ENCODE data around the gene ERICH3.

Gene ERICH3

GRCh38 chr1:74549932-74550331 lies 123.7 kb downstream of the ERICH3 start:
- no peak overlapping the region for H3K4me3 ChIP-seq (ENCODE audit: low read depth, low read length)
- no peak for TF ChIP-seq CTCF (conservative IDR thresholded peaks at IDR 0.05; ENCODE audit: low read depth, low read length)
- no peak for DNase-seq (ENCODE audit: low read depth)

GRCh38 chr1:74548961-74549750 lies 124.4 kb downstream of the ERICH3 start:
- no peak for TF ChIP-seq CTCF (conservative IDR thresholded peaks at IDR 0.05; ENCODE audit: low read depth, low read length)

GRCh38 chr1:74545821-74546220 lies 127.8 kb downstream of the ERICH3 start:
- TF ChIP-seq CTCF (conservative IDR thresholded peaks at IDR 0.05; ENCODE audit: low read depth, low read length), result no peak
- no peak for DNase-seq (ENCODE audit: low read depth)
- H3K4me3 ChIP-seq (ENCODE audit: low read depth, low read length), result no peak overlapping the region

More at GRCh38 chr1:74548961-74549750, 124.4 kb downstream of the ERICH3 start:
- DNase-seq (ENCODE audit: low read depth), result no peak
- H3K4me3 ChIP-seq (ENCODE audit: low read depth, low read length), result no peak overlapping the region

- DNase-seq (ENCODE audit: low read depth), result peak; percentile 1
- no peak for TF ChIP-seq CTCF (conservative IDR thresholded peaks at IDR 0.05; ENCODE audit: low read depth, low read length)
- H3K4me3 ChIP-seq (ENCODE audit: low read depth, low read length), result no peak overlapping the region
Observed at GRCh38 chr1:74534241-74534640, 139.4 kb downstream of the ERICH3 start.

DNA sequence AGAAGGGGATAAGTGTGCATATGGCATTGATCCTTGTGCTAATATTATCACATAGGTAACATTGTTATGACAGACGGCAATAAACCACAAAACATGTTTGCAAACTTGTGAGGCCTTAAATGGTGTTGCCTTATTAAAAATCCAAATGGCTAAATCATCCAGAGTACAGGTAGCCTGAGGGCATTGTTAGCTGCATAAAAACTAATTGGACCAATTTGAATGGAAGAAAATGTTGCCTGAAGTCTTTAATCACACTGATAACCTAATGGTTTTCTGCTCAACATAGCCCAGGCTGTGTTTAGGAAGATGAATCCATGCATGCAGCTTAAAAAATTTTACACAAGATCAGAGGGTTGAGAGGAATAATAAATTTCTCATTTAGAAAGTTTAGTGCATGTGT lies 141.8 kb downstream of the ERICH3 start:
- no peak overlapping the region for H3K4me3 ChIP-seq (ENCODE audit: low read depth, low read length)
- TF ChIP-seq CTCF (conservative IDR thresholded peaks at IDR 0.05; ENCODE audit: low read depth, low read length), result no peak

GRCh38 chr1:74530892-74531291 lies 142.7 kb downstream of the ERICH3 start:
- no peak for DNase-seq (ENCODE audit: low read depth)
- no peak overlapping the region for H3K4me3 ChIP-seq (ENCODE audit: low read depth, low read length)
- TF ChIP-seq CTCF (conservative IDR thresholded peaks at IDR 0.05; ENCODE audit: low read depth, low read length), result no peak

More for the DNA sequence above, 141.8 kb downstream of the ERICH3 start:
- DNase-seq (ENCODE audit: low read depth), result no peak

- no peak for TF ChIP-seq CTCF (conservative IDR thresholded peaks at IDR 0.05; ENCODE audit: low read depth, low read length)
- no peak for DNase-seq (ENCODE audit: low read depth)
- H3K4me3 ChIP-seq (ENCODE audit: low read depth, low read length), result no peak overlapping the region
Observed at GRCh38 chr1:74528123-74528522, 145.5 kb downstream of the ERICH3 start.

All from choroid plexus epithelial cell (primary cell).